Epidermal melanocyte (primary cell): Measurements from ENCODE around the gene CYB5B.

ENCODE experiments used
- DNase-seq: peaks from one replicate; pipeline ENCODE4 v3.0.0; 2011; ENCODE audit warnings: low spot score; ENCODE audit not compliant: insufficient read length

CYB5B gene

GRCh38 chr16:69424053-69424934, at the start of gene CYB5B:
Gene CYB5B (plus strand): TSS chr16:69424619. CDS start chr16:69424684, 65 bp downstream.
- peak; percentile 98 for DNase-seq

DNA sequence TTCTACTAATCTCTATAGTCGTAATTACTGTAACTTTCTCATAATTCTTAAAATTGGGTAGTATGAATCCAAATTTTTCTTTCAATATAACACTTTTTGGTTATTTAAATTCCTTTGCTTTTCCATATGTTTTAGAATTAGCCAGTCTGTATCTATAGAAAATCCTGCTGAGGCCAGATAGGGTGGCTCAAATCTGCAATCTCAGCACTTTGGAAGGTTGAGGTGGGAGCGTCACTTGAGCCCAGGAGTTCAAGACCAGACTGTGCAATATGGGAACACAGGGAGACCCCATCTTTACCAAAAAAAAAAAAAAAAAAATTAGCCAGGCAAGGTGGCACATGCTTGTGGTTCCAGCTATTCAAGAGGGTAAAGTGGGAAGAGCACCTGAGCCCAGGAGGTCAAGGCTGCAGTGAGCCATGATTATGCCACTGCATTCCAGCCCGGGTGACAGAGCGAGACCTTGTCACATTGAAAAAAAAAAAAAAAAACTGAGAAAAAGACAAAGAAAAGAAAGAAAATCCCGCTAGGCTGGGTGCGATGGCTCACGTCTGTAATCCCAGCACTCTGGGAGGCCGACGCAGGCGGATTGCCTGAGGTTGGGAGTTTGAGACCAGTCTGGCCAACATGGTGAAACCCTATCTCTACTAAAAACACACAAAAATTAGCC, 47.9 kb upstream of the CYB5B start:
- no peak for DNase-seq

DNA sequence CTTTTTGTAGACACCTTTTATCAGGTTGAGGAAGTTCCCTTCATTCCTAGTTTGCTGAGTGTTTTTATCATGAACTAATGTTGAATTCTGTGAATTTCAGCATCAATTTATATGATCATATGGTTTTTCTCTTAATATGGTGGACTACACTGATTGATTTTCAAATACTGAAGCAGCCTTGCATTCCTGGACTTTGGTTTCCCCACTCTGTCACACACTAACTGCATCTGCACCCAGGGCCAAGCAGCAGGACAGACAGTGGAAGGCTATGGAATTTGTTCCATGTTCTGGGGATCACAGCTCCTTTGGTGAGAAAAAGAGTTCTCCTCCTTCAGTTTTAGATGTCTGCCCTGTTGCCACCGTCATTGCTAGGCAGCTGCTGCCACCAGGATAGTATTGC, 46.4 kb upstream of the CYB5B start:
- no peak for DNase-seq

- DNase-seq: no peak
Measured at GRCh38 chr16:69378760-69379159, 45.7 kb upstream of the CYB5B start.

- no peak for DNase-seq
Measured at GRCh38 chr16:69381231-69381630, 43.2 kb upstream of the CYB5B start.

GRCh38 chr16:69382421-69382820, 42.0 kb upstream of the CYB5B start:
- no peak for DNase-seq

- DNase-seq: no peak
Measured at GRCh38 chr16:69384974-69385373, 39.4 kb upstream of the CYB5B start.

GRCh38 chr16:69386596-69386995, 37.8 kb upstream of the CYB5B start:
- no peak for DNase-seq

GRCh38 chr16:69393898-69394849, 30.2 kb upstream of the CYB5B start:
- DNase-seq: no peak

DNA sequence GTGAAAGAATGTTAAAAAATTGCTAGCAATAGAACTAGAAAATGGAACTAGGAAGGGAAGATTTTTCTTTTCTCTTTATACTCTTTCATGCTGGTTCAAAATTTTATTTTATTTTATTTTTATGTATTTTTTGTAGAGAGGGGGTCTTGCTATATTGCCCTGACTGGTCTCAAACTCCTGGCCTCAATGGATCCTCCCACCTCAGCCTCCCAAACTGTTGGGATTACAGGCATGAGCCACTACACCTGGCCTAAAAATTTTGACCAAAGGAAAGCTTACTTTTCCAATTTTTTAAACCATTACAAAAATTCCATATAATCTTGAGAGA, 28.6 kb upstream of the CYB5B start:
- no peak for DNase-seq

DNA sequence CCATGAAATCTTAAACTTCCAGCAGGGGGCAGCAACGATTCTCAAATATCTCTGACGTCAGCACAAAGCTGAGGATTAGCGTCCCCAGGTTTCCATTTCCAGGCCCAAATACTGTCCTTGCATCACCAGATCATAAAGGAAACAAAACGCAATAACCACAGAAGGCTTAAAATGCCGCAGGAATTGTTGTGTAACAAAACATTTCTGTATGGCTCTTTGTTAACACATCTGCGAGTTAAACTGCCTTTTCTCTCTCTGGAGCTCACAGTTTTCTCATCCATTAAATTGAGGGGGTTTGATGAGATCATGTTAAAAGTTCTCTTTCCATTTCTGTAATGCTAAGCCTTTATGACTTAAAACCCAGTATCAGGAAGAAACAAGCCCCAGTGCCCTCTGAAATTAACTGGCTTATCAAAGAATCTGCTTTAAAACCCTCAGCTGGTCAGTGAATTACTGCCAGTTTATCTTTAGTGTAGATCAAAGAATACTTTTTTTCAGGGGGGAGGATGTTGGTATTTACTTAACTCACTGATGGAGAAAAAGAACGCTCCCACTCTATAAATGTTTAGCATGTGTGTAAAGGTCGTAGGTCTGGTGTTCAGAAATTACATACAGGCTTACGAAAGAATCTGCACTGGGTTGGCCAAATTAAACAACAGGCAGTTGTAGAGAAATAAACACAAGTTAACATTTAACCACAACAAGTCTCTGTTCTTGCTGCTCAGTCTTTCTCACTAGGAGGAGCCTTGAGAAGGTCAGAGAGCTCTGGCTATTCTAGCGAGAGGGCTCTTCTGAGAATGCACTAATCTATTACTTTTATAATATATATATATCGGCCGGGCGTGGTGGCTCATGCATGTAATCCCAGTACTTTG, 28.0 kb upstream of the CYB5B start:
- peak; percentile 47 for DNase-seq

DNA sequence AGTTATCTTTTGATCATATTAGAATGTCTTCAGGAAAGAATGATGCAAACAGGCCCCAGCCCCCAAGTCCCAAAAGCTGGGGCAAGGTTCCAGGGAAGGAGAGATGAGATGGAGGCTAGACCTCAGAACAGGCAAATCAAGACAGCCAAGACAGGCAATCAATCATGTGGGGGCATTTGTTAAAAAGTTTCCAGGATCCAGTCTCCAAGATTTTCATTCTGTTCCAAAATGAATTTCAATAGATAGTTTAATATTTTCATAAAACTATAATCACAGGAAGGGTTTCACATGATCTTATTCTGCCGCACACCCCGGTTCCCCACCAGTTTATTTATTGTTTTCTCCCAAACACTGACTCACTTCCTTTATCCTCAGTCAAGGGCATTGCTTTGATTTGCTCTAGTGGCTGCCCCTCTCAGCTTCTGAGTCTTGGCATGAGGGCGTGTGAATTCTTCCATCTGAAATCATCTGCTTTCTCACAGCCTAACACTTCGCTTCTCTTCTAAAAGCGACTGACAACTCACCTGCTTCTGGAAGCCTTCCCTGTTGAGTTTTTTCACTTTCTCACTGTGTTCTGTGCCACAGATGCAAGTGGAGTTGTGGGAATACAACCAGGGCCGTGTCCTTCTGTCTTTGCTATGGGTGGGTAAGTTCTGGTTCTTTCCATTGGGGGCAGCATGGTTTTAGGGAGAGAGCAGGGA, 26.4 kb upstream of the CYB5B start:
- DNase-seq: no peak

GRCh38 chr16:69399361-69399760, 25.1 kb upstream of the CYB5B start:
- no peak for DNase-seq

DNA sequence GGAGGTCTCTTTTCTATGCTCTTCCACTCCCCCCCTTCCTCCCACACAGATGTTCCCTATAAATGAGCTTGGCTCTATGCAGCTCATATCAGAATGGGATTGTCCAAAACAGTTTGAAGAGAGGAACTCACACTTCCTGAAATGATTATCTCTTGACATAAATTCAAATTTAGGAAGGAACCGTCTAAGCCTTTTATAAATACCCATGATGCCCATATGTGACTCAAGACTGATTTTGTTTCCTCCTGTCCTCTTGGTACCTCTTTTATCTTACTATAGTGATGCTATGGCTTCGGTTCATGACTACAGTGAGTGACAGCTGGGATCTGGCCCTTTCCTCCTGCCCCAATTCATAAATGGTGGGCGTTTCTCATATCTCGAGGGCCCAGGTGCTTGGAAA, 22.0 kb upstream of the CYB5B start:
- DNase-seq: no peak

- peak; percentile 67 for DNase-seq
Measured at GRCh38 chr16:69404275-69404805, 20.1 kb upstream of the CYB5B start.

DNA sequence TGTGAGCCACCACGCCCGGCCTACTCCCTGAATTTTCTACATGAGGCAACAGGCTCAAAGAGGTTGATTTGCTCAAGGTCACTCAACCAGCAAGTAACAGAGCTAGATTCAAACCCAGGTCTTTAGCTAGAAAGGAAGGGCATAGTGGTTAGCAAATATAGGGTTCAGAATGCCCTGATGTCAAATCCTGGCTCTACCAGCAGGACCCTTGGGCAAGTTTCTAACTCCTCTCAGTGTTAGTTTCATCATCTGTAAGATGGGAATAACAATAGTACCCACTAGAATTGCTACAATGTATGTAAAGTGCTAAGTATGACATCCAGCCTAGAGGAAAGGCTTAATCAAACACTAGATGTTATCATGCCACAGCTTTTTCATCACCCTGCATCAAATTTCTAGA, 19.1 kb upstream of the CYB5B start:
- DNase-seq: no peak

DNA sequence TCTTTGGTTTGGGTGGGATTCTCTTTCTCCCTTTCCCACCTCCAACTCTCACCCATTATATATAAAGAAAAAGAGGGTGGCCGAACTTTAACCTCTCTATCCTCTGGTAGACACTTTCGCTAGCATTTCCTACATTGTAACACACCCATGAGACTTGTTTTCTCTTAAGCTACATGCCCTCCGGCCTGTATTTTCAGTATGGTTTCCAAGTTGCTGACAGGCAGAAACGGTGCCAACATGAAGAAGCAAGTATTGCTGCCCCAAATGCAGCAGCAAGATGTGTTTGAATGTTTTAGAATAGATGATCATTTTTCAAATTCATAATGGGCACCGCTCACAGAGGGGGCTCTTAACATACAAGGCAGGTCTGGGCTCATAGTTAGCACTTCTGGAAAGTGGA, 18.7 kb upstream of the CYB5B start:
- DNase-seq: no peak

- DNase-seq: no peak
Measured at GRCh38 chr16:69406780-69407331, 17.6 kb upstream of the CYB5B start.

GRCh38 chr16:69407702-69408323, 16.6 kb upstream of the CYB5B start:
- DNase-seq: no peak
